Measurements from ENCODE around the gene TSPAN9. TPM values are rescaled to one million over a fixed set of nuclear protein-coding genes. Genes with fewer than 3 reads are reported as not detected.
A peak's percentile ranks its signal among the peaks of the same experiment; 100 is the strongest.

Gene TSPAN9
- total RNA-seq, 6 donors from 2014 or later, result 25.2 to 62.9 (median 44.2) TPM

DNA sequence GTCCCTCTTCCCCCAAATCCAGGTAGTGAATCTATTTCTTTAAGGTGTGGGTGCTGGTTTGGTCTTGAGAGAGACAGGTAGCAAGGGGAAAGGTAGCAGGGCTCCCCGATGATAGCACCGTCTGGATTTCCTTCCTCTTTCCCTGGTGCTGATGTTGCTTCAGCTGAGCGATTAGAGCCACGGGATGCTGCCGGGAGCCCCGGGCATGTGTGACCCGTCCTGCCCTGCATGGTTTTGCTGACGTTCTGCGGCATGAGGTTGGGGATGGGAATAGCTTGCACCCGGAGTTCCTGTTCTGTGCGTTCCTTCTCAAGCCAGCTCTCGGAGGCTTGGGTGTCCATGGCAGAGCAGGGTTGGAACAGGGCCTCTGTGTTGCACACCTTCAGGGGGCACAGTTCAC lies 107.3 kb downstream of the TSPAN9 start:
- Histone ChIP-seq H3K9me3 (no peaks in the 10 kb centered on the region), H3K4me3 (no peak overlapping the region), H3K36me3 (no peaks in the 10 kb centered on the region), H3K4me1 (peaks cover 18 to 44% (median 29%) of the 10 kb centered on the region in 4 donors), H3K27ac (no peak overlapping the region), H3K27me3 (no peaks in the 10 kb centered on the region)
- ATAC-seq (ENCODE audit: low FRiP score in 2 of 2) (no peak), DNase-seq (no peak)
- WGBS, 2 donors, result 79% methylated on average over 9 to 12 of the region's 12 CpGs
- TF ChIP-seq, protein P1, sequence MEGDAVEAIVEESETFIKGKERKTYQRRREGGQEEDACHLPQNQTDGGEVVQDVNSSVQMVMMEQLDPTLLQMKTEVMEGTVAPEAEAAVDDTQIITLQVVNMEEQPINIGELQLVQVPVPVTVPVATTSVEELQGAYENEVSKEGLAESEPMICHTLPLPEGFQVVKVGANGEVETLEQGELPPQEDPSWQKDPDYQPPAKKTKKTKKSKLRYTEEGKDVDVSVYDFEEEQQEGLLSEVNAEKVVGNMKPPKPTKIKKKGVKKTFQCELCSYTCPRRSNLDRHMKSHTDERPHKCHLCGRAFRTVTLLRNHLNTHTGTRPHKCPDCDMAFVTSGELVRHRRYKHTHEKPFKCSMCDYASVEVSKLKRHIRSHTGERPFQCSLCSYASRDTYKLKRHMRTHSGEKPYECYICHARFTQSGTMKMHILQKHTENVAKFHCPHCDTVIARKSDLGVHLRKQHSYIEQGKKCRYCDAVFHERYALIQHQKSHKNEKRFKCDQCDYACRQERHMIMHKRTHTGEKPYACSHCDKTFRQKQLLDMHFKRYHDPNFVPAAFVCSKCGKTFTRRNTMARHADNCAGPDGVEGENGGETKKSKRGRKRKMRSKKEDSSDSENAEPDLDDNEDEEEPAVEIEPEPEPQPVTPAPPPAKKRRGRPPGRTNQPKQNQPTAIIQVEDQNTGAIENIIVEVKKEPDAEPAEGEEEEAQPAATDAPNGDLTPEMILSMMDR (IDR thresholded peaks at IDR 0.05), result no peak
- TF ChIP-seq POLR2A (IDR thresholded peaks at IDR 0.05), result no peak
- no peak for TF ChIP-seq POLR2AphosphoS5 (IDR thresholded peaks at IDR 0.05)
- TF ChIP-seq EP300 (IDR thresholded peaks at IDR 0.05), result no peak

DNA sequence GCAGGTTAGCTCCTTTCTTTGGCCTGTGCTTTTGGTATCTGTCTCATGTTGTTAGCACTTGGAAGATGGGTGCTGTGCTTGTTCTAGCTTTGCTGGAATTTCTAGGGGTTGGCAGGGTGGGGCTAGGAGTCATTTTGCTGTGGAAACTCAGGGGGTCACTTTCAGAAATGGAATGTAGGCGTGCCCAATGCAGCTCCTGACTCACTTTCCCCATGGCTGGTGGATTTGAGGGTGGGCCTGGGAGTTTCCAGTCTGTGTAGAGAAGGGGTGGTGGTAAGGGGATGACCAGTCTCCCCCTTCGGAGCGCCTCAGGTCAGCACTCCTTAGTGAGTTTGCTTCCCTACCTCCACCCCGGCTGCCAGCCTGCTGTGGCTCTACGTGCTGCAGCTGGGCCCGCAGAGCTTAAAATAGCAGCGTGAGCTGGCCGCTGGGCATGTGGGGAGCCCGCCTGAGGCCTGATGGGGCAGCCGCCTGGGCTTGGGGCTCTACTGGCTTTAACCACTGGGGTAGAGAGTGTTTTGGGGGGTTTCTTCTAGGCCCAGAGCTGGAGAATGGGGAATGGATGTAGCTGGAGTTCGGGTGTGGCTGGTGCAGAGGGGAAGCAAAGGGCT lies 108.2 kb downstream of the TSPAN9 start:
- no peak for DNase-seq
- H3K4me3 ChIP-seq, result no peak overlapping the region
- no peaks in the 10 kb centered on the region for H3K36me3 ChIP-seq
- no peaks in the 10 kb centered on the region for H3K9me3 ChIP-seq
- TF ChIP-seq, protein P1 (IDR thresholded peaks at IDR 0.05), result no peak
- TF ChIP-seq POLR2A (IDR thresholded peaks at IDR 0.05), result no peak
- TF ChIP-seq POLR2AphosphoS5 (IDR thresholded peaks at IDR 0.05), result no peak
- no peak for TF ChIP-seq EP300 (IDR thresholded peaks at IDR 0.05)
- ATAC-seq (ENCODE audit: low FRiP score in 2 of 2), result no peak
- peak overlapping the region in 1 of 4 donors; percentile 19 for H3K27ac ChIP-seq
- peaks cover 21 to 52% (median 34%) of the 10 kb centered on the region in 4 donors for H3K4me1 ChIP-seq
- WGBS, 2 donors, result 69 to 90% methylated on average over 5 to 11 of the region's 11 CpGs
- no peaks in the 10 kb centered on the region for H3K27me3 ChIP-seq

- DNase-seq, result no peak
- Histone ChIP-seq H3K9me3 (no peaks in the 10 kb centered on the region), H3K27me3 (no peaks in the 10 kb centered on the region), H3K4me1 (peaks cover 21 to 55% (median 34%) of the 10 kb centered on the region in 4 donors), H3K36me3 (no peaks in the 10 kb centered on the region), H3K4me3 (no peak overlapping the region), H3K27ac (no peak overlapping the region)
- WGBS, 2 donors, result 73 to 76% methylated on average over 6 of the region's 6 CpGs
- ATAC-seq (ENCODE audit: low FRiP score in 2 of 2), result no peak
- TF ChIP-seq POLR2A (IDR thresholded peaks at IDR 0.05) (no peak), POLR2AphosphoS5 (IDR thresholded peaks at IDR 0.05) (no peak), EP300 (IDR thresholded peaks at IDR 0.05) (no peak)
- TF ChIP-seq, protein P1 (IDR thresholded peaks at IDR 0.05), result no peak
These were observed 109.5 kb downstream of the TSPAN9 start for GRCh38 chr12:3186546-3187215.

GRCh38 chr12:3187846-3188770 lies 110.9 kb downstream of the TSPAN9 start:
- H3K9me3 ChIP-seq, result no peaks in the 10 kb centered on the region
- no peak for ATAC-seq (ENCODE audit: low FRiP score in 2 of 2)
- WGBS, 2 donors, result 61 to 67% methylated on average over 15 of the region's 17 CpGs
- no peaks in the 10 kb centered on the region for H3K36me3 ChIP-seq
- no peak overlapping the region for H3K4me3 ChIP-seq
- TF ChIP-seq POLR2AphosphoS5 (IDR thresholded peaks at IDR 0.05) (no peak), POLR2A (IDR thresholded peaks at IDR 0.05) (no peak), EP300 (IDR thresholded peaks at IDR 0.05) (no peak)
- TF ChIP-seq, protein P1 (IDR thresholded peaks at IDR 0.05), result no peak
- no peak overlapping the region for H3K27ac ChIP-seq
- H3K4me1 ChIP-seq, result peaks cover 21 to 55% (median 34%) of the 10 kb centered on the region in 4 donors
- H3K27me3 ChIP-seq, result no peaks in the 10 kb centered on the region
- no peak for DNase-seq
